Ovary (tissue), 3 donors: Measurements from ENCODE around the gene EXOC2.

Experiments used
- CTCF ChIP-seq, 3 donors: fragments of 450-650 bp in 2 of 3; fragments of 200-600 bp in 1 of 3; IDR thresholded peaks; one replicate each; pipeline versions ENCODE4 v1.5.1 to v1.8.0; 2016 to 2022; ENCODE audit warnings: antibody characterized with exemption in 3 of 3, mild to moderate bottlenecking in 1 of 3
- POLR2A ChIP-seq: fragments of 450-650 bp; IDR thresholded peaks from one replicate; pipeline ENCODE4 v1.6.1; 2017; ENCODE audit warnings: antibody characterized with exemption, mild to moderate bottlenecking, moderate library complexity
- donor health status: DM: no; HTN: no; CAD: no.

GRCh38 chr6:515267-515666, 177.7 kb downstream of the EXOC2 start:
- TF ChIP-seq POLR2A, result no peak
- no peak for TF ChIP-seq CTCF (IDR thresholded peaks at IDR 0.05)
